ENCODE measurements around the gene MYO1D.
"Not testable (repeated sequence)": the region's sequence is repeated elsewhere in the genome, so short reads cannot be mapped to it uniquely, and the experiment has no call there.

Gene MYO1D

DNA sequence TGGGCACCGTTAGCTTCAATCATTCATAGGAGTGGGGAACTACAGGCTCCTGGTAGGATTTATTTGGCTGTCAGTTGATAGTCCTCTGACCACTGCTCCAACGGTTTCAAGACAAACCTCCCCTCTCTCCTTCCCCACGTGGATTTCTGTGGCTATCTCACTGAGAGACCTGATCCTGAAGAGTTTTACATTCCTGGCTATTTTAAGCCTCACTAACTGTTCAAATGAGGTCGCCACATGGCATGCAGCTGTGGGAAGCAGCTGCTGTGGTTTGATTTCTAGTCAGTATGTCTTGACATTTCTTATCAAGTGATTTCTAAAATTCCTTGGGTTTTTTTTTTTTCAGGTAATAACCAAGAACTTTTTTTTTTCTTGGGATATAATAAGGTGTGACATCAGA lies 351.8 kb downstream of the MYO1D start:
- H2BK5ac ChIP-seq (ENCODE audit: low read length), result no peak overlapping the region
- H3K79me1 ChIP-seq (ENCODE audit: low read length), result no peaks in the 10 kb centered on the region
- H3K56ac ChIP-seq (ENCODE audit: low read length), result no peak overlapping the region
- no peaks in the 10 kb centered on the region for H3K79me2 ChIP-seq (ENCODE audit: control insufficient read depth, insufficient read depth, low read length)
- no peaks in the 10 kb centered on the region for H3K27me3 ChIP-seq (ENCODE audit: insufficient read depth, low read length, poor library complexity)
- no peak overlapping the region for H4K5ac ChIP-seq (ENCODE audit: low read length)
- H3K4ac ChIP-seq (ENCODE audit: low read depth, low read length), result no peak overlapping the region
- H3K4me2 ChIP-seq (ENCODE audit: low read length), result no peak overlapping the region
- no peak overlapping the region for H2BK120ac ChIP-seq (ENCODE audit: low read depth, low read length)
- H3K23ac ChIP-seq (ENCODE audit: low read length), result no peak overlapping the region
- H4K8ac ChIP-seq (ENCODE audit: low read depth, low read length), result no peak overlapping the region
- DNase-seq, result peak; percentile 43
- H3K36me3 ChIP-seq (ENCODE audit: control insufficient read depth, insufficient read depth, low read length), result no peaks in the 10 kb centered on the region
- H3K4me1 ChIP-seq (ENCODE audit: control insufficient read depth, low read depth, low read length), result peaks cover 15% of the 10 kb centered on the region
- no peak overlapping the region for H3K18ac ChIP-seq (ENCODE audit: low read length)
- H2BK15ac ChIP-seq (replicated peaks; ENCODE audit: low read depth), result no peak overlapping the region
- WGBS (ENCODE audit: extremely low coverage, insufficient coverage, low lambda C conversion rate), result no CpG with 5 or more reads among the region's 4 CpGs
- H3K4me3 ChIP-seq (ENCODE audit: low read length), result no peak overlapping the region
- no peak overlapping the region for H3K9ac ChIP-seq (ENCODE audit: low read length)
- no peak overlapping the region for H2AK5ac ChIP-seq (ENCODE audit: low read length)
- H3K27ac ChIP-seq (ENCODE audit: low read depth, low read length), result no peak overlapping the region

DNA sequence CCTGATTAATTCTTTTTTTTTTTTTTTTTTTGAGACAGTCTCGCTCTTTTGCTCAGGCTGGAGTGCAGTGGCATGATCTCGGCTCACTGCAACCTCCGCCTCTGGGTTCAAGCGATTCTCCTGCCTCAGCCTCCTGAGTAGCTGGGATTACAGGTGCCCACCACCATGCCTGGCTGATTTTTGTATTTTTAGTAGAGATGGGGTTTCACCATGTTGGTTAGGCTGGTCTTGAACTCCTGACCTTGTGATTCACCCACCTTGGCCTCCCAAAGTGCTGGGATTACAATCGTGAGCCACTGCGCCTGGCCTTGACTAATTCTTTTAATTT lies 352.4 kb downstream of the MYO1D start:
- H3K23ac ChIP-seq (ENCODE audit: low read length); H3K4me3 ChIP-seq (ENCODE audit: low read length); H3K36me3 ChIP-seq (ENCODE audit: control insufficient read depth, insufficient read depth, low read length); H3K18ac ChIP-seq (ENCODE audit: low read length); H2BK15ac ChIP-seq (replicated peaks; ENCODE audit: low read depth); H3K27me3 ChIP-seq (ENCODE audit: insufficient read depth, low read length, poor library complexity); H2BK120ac ChIP-seq (ENCODE audit: low read depth, low read length); H3K4me2 ChIP-seq (ENCODE audit: low read length); H3K9ac ChIP-seq (ENCODE audit: low read length); H3K4ac ChIP-seq (ENCODE audit: low read depth, low read length); DNase-seq; H2AK5ac ChIP-seq (ENCODE audit: low read length); H4K8ac ChIP-seq (ENCODE audit: low read depth, low read length); H4K5ac ChIP-seq (ENCODE audit: low read length); H2BK5ac ChIP-seq (ENCODE audit: low read length); H3K79me1 ChIP-seq (ENCODE audit: low read length); H3K79me2 ChIP-seq (ENCODE audit: control insufficient read depth, insufficient read depth, low read length); H3K56ac ChIP-seq (ENCODE audit: low read length); H3K27ac ChIP-seq (ENCODE audit: low read depth, low read length): not testable (repeated sequence)
- H3K4me1 ChIP-seq (ENCODE audit: control insufficient read depth, low read depth, low read length), result peaks cover 18% of the 10 kb centered on the region
- WGBS (ENCODE audit: extremely low coverage, insufficient coverage, low lambda C conversion rate), result no CpG with 5 or more reads among the region's 6 CpGs

DNA sequence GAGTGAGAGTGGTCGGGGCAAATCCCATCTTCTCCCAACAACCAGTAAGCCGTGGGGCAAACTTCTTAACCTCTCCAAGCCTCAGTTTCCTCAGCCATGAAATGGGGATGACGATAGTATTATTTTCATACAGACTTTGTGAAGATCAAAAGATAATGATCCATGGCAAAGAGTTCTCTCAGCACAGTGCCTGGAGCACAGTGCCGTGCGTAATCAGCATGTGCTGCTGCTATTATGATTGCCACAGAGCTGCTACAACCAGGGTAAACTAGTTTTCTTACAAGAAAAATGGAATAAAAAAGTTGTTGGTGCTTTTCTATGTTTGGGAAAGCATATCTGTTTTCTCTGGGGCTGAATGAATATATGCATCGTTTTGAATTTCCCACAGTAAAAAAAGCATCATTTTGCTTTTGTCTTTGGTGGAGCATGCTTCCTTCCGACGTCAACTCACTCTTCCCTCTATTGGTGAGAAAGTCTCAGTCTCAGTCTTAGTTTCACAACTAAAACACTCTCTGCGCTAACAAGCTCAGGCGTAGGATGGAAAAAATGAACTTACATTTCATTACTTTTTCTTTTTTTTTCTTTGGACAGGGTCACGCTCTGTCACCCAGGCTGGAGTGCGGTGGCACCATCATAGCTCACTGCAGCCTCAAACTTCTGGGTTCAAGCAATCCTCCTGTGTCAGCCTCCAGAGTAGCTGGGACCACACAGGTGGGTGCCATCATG lies 352.9 kb downstream of the MYO1D start:
- Histone ChIP-seq H3K56ac (ENCODE audit: low read length) (no peak overlapping the region), H4K8ac (ENCODE audit: low read depth, low read length) (no peak overlapping the region), H2BK5ac (ENCODE audit: low read length) (no peak overlapping the region), H3K4me3 (ENCODE audit: low read length) (no peak overlapping the region), H2BK120ac (ENCODE audit: low read depth, low read length) (no peak overlapping the region), H3K4me2 (ENCODE audit: low read length) (no peak overlapping the region), H2BK15ac (replicated peaks; ENCODE audit: low read depth) (no peak overlapping the region), H3K4ac (ENCODE audit: low read depth, low read length) (no peak overlapping the region), H3K4me1 (ENCODE audit: control insufficient read depth, low read depth, low read length) (peaks cover 18% of the 10 kb centered on the region), H3K9ac (ENCODE audit: low read length) (no peak overlapping the region), H3K27ac (ENCODE audit: low read depth, low read length) (no peak overlapping the region), H3K18ac (ENCODE audit: low read length) (no peak overlapping the region), H3K27me3 (ENCODE audit: insufficient read depth, low read length, poor library complexity) (no peaks in the 10 kb centered on the region), H4K5ac (ENCODE audit: low read length) (no peak overlapping the region), H3K79me1 (ENCODE audit: low read length) (no peaks in the 10 kb centered on the region), H3K36me3 (ENCODE audit: control insufficient read depth, insufficient read depth, low read length) (no peaks in the 10 kb centered on the region), H3K23ac (ENCODE audit: low read length) (no peak overlapping the region), H3K79me2 (ENCODE audit: control insufficient read depth, insufficient read depth, low read length) (no peaks in the 10 kb centered on the region), H2AK5ac (ENCODE audit: low read length) (no peak overlapping the region)
- DNase-seq, result no peak
- WGBS (ENCODE audit: extremely low coverage, insufficient coverage, low lambda C conversion rate), result no CpG with 5 or more reads among the region's 12 CpGs

DNA sequence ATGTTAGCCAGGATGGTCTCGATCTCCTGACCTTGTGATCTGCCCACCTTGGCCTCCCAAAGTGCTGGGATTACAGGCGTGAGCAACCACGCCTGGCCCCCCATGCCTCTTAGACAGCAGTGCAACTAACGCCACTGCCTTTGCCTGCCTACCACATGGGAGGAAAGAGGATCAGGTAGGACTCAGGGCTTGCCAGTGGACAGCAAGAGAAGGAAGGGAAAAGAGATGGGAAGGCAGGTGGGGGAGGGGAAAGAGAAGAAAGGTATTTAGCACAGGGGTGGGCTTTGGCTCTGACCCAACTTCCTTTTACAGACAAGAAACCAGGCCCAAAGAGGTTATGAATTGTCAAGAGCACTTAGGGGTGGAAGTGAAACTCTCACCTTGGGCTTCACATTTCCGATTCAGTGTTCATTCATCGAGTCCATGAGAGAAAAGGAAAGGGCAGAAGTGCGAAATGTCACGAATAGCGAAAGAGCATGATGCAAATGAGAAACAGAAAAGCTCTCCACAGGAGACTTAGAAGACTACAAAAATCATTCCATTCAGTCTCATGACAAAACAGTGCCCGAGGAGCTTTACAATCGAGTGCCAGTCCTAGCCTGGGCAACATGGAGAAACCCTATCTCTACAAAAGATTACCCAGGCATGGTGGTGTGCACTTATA lies 353.8 kb downstream of the MYO1D start:
- WGBS (ENCODE audit: extremely low coverage, insufficient coverage, low lambda C conversion rate), result no CpG with 5 or more reads among the region's 11 CpGs
- Histone ChIP-seq H2BK15ac (replicated peaks; ENCODE audit: low read depth) (no peak overlapping the region), H3K27me3 (ENCODE audit: insufficient read depth, low read length, poor library complexity) (no peaks in the 10 kb centered on the region), H3K79me2 (ENCODE audit: control insufficient read depth, insufficient read depth, low read length) (no peaks in the 10 kb centered on the region), H2BK120ac (ENCODE audit: low read depth, low read length) (no peak overlapping the region), H3K4me1 (ENCODE audit: control insufficient read depth, low read depth, low read length) (peaks cover 20% of the 10 kb centered on the region), H3K9ac (ENCODE audit: low read length) (no peak overlapping the region), H4K5ac (ENCODE audit: low read length) (no peak overlapping the region), H3K4ac (ENCODE audit: low read depth, low read length) (no peak overlapping the region), H4K8ac (ENCODE audit: low read depth, low read length) (no peak overlapping the region), H2BK5ac (ENCODE audit: low read length) (no peak overlapping the region), H3K27ac (ENCODE audit: low read depth, low read length) (peak overlapping the region; percentile 1), H3K18ac (ENCODE audit: low read length) (peak overlapping the region; percentile 8), H3K36me3 (ENCODE audit: control insufficient read depth, insufficient read depth, low read length) (no peaks in the 10 kb centered on the region), H3K4me3 (ENCODE audit: low read length) (no peak overlapping the region), H3K4me2 (ENCODE audit: low read length) (no peak overlapping the region), H3K56ac (ENCODE audit: low read length) (no peak overlapping the region), H2AK5ac (ENCODE audit: low read length) (no peak overlapping the region), H3K79me1 (ENCODE audit: low read length) (no peaks in the 10 kb centered on the region), H3K23ac (ENCODE audit: low read length) (no peak overlapping the region)
- DNase-seq, result peak; percentile 40

DNA sequence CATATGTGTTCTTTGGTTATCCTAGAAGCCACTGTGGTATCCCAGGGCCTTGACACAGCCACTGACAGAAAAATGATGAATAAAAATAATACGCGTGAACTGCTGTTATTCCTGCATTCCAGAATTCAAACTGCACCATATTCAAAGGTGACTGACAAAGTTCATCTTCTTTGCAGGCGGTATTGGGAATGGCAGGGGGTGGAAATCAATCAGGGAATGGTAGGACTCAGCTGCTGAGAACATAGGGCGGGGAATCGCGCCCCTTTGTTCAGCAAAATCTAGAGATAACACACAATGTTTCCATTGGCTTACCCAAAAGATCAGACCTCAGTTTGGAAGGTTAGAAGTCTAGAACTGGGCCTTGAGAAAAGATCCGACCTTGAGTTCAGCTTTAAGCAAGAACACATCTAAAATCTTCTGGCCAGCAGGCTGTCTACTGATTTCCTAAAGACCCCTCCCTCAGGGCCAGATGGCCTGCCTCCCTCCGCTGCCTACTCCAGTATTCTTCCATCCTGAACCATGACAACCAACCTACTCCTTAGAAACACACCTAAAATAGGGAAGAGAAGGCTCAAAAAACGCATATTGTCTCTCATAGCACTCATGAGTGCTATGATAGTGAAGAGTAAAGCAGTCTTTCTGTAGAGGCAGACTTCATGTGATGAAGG lies 356.1 kb downstream of the MYO1D start:
- Histone ChIP-seq H3K4me2 (ENCODE audit: low read length) (no peak overlapping the region), H4K5ac (ENCODE audit: low read length) (peak overlapping the region; percentile 47), H2BK120ac (ENCODE audit: low read depth, low read length) (no peak overlapping the region), H3K23ac (ENCODE audit: low read length) (no peak overlapping the region), H3K4me1 (ENCODE audit: control insufficient read depth, low read depth, low read length) (peaks cover 24% of the 10 kb centered on the region), H3K18ac (ENCODE audit: low read length) (peak overlapping the region; percentile 53), H3K79me2 (ENCODE audit: control insufficient read depth, insufficient read depth, low read length) (no peaks in the 10 kb centered on the region), H2BK15ac (replicated peaks; ENCODE audit: low read depth) (no peak overlapping the region), H3K27ac (ENCODE audit: low read depth, low read length) (peak overlapping the region; percentile 95), H3K9ac (ENCODE audit: low read length) (no peak overlapping the region), H3K4me3 (ENCODE audit: low read length) (no peak overlapping the region), H2AK5ac (ENCODE audit: low read length) (peak overlapping the region; percentile 63), H3K27me3 (ENCODE audit: insufficient read depth, low read length, poor library complexity) (no peaks in the 10 kb centered on the region), H3K4ac (ENCODE audit: low read depth, low read length) (peak overlapping the region; percentile 29), H2BK5ac (ENCODE audit: low read length) (no peak overlapping the region), H3K56ac (ENCODE audit: low read length) (peak overlapping the region; percentile 86), H3K36me3 (ENCODE audit: control insufficient read depth, insufficient read depth, low read length) (no peaks in the 10 kb centered on the region), H3K79me1 (ENCODE audit: low read length) (no peaks in the 10 kb centered on the region), H4K8ac (ENCODE audit: low read depth, low read length) (no peak overlapping the region)
- WGBS (ENCODE audit: extremely low coverage, insufficient coverage, low lambda C conversion rate), result no CpG with 5 or more reads among the region's 9 CpGs
- peak; percentile 63 for DNase-seq
